NCI-H446 treated with DMSO at 0.1 percent for 48 hours (cell line): ENCODE data around the gene NTMT1.
"Not testable (repeated sequence)": the region's sequence is repeated elsewhere in the genome, so short reads cannot be mapped to it uniquely, and the experiment has no call there.

ENCODE experiments used
- DNase-seq: peaks from one replicate; lab custom pipeline; 2025; lab: John Stamatoyannopoulos, UW

Gene NTMT1

GRCh38 chr9:129626079-129626624, at the start of gene NTMT1:
TSS of gene NTMT1 (plus strand) at chr9:129626163. CDS start at chr9:129632704, 6,541 bp downstream.
- DNase-seq: peak; percentile 20

- no peak for DNase-seq
Observed at GRCh38 chr9:129576546-129577543, 49.1 kb upstream of the NTMT1 start.

- DNase-seq: no peak
Observed at GRCh38 chr9:129579294-129579693, 46.7 kb upstream of the NTMT1 start.

- DNase-seq: no peak
Observed at GRCh38 chr9:129580211-129580915, 45.6 kb upstream of the NTMT1 start.

GRCh38 chr9:129581505-129582189, 44.3 kb upstream of the NTMT1 start:
- no peak for DNase-seq

- DNase-seq: no peak
Observed at GRCh38 chr9:129582855-129583254, 43.1 kb upstream of the NTMT1 start.

- DNase-seq: no peak
Observed at GRCh38 chr9:129583308-129584038, 42.5 kb upstream of the NTMT1 start.

GRCh38 chr9:129584136-129584535, 41.8 kb upstream of the NTMT1 start:
- DNase-seq: no peak

- DNase-seq: no peak
Observed at GRCh38 chr9:129585352-129585751, 40.6 kb upstream of the NTMT1 start.

GRCh38 chr9:129586245-129586644, 39.7 kb upstream of the NTMT1 start:
- DNase-seq: no peak

- DNase-seq: no peak
Observed at GRCh38 chr9:129586685-129587084, 39.3 kb upstream of the NTMT1 start.

- no peak for DNase-seq
Observed at GRCh38 chr9:129587487-129588262, 38.3 kb upstream of the NTMT1 start.

GRCh38 chr9:129590466-129590865, 35.5 kb upstream of the NTMT1 start:
- no peak for DNase-seq

- no peak for DNase-seq
Observed at GRCh38 chr9:129591916-129592315, 34.0 kb upstream of the NTMT1 start.

- not testable (repeated sequence) for DNase-seq
Observed at GRCh38 chr9:129592790-129593189, 33.2 kb upstream of the NTMT1 start.

- no peak for DNase-seq
Observed at GRCh38 chr9:129594632-129595031, 31.3 kb upstream of the NTMT1 start.

- DNase-seq: no peak
Observed at GRCh38 chr9:129595311-129595741, 30.6 kb upstream of the NTMT1 start.

GRCh38 chr9:129595903-129596540, 29.9 kb upstream of the NTMT1 start:
- no peak for DNase-seq

- DNase-seq: no peak
Observed at GRCh38 chr9:129596541-129597331, 29.2 kb upstream of the NTMT1 start.
